ENCODE results near the gene QPCT. TPM values are rescaled to one million over a fixed set of nuclear protein-coding genes. Genes with fewer than 3 reads are reported as not detected.
"Not testable (repeated sequence)": the region's sequence is repeated elsewhere in the genome, so short reads cannot be mapped to it uniquely, and the experiment has no call there.

QPCT gene
- 1.7 TPM for polyA plus RNA-seq (2012; ENCODE audit: low read depth, missing spikeins)

- TF ChIP-seq POLR2AphosphoS5 (IDR thresholded peaks at IDR 0.05; ENCODE audit: low read depth, low read length) (no peak), POU2F2 (IDR thresholded peaks at IDR 0.05; ENCODE audit: low read depth, low read length) (no peak), PAX5 (IDR thresholded peaks at IDR 0.05; ENCODE audit: insufficient read depth, low read length, severe bottlenecking) (no peak), SPI1 (IDR thresholded peaks at IDR 0.05; ENCODE audit: low read depth, low read length) (no peak), POLR2A (IDR thresholded peaks at IDR 0.05; ENCODE audit: low read depth, low read length) (no peak), TAF1 (IDR thresholded peaks at IDR 0.05; ENCODE audit: low read depth, low read length) (no peak)
- DNase-seq (ENCODE audit: insufficient read length, low spot score) (peak; percentile 57), FAIRE-seq (peak; percentile 62)
Measured at GRCh38 chr2:37344453-37345361, at the start of gene QPCT. Gene QPCT (plus strand): TSS chr2:37344630. CDS start chr2:37344732, 102 bp downstream.

- not testable (repeated sequence) for DNase-seq (ENCODE audit: insufficient read length, low spot score); FAIRE-seq
Measured at GRCh38 chr2:37294858-37295257, 49.6 kb upstream of the QPCT start.

GRCh38 chr2:37295469-37296073 is 48.9 kb upstream of the QPCT start:
- DNase-seq (ENCODE audit: insufficient read length, low spot score): no peak
- TF ChIP-seq TAF1 (IDR thresholded peaks at IDR 0.05; ENCODE audit: low read depth, low read length) (no peak), POU2F2 (IDR thresholded peaks at IDR 0.05; ENCODE audit: low read depth, low read length) (no peak), POLR2AphosphoS5 (IDR thresholded peaks at IDR 0.05; ENCODE audit: low read depth, low read length) (no peak), POLR2A (IDR thresholded peaks at IDR 0.05; ENCODE audit: low read depth, low read length) (no peak), PAX5 (IDR thresholded peaks at IDR 0.05; ENCODE audit: insufficient read depth, low read length, severe bottlenecking) (no peak), SPI1 (IDR thresholded peaks at IDR 0.05; ENCODE audit: low read depth, low read length) (0 out of 2 replicates have a peak, but pooled peaks have one; percentile 27)
- no peak for FAIRE-seq

- DNase-seq (ENCODE audit: insufficient read length, low spot score) (no peak), FAIRE-seq (no peak)
- TF ChIP-seq PAX5 (IDR thresholded peaks at IDR 0.05; ENCODE audit: insufficient read depth, low read length, severe bottlenecking) (no peak), POLR2AphosphoS5 (IDR thresholded peaks at IDR 0.05; ENCODE audit: low read depth, low read length) (no peak), POLR2A (IDR thresholded peaks at IDR 0.05; ENCODE audit: low read depth, low read length) (no peak), POU2F2 (IDR thresholded peaks at IDR 0.05; ENCODE audit: low read depth, low read length) (no peak)
Measured at GRCh38 chr2:37297632-37298031, 46.8 kb upstream of the QPCT start.

GRCh38 chr2:37300146-37300545 is 44.3 kb upstream of the QPCT start:
- FAIRE-seq: no peak
- DNase-seq (ENCODE audit: insufficient read length, low spot score): no peak
- TF ChIP-seq POU2F2 (IDR thresholded peaks at IDR 0.05; ENCODE audit: low read depth, low read length) (no peak), TAF1 (IDR thresholded peaks at IDR 0.05; ENCODE audit: low read depth, low read length) (no peak), POLR2AphosphoS5 (IDR thresholded peaks at IDR 0.05; ENCODE audit: low read depth, low read length) (no peak), PAX5 (IDR thresholded peaks at IDR 0.05; ENCODE audit: insufficient read depth, low read length, severe bottlenecking) (no peak), POLR2A (IDR thresholded peaks at IDR 0.05; ENCODE audit: low read depth, low read length) (no peak), SPI1 (IDR thresholded peaks at IDR 0.05; ENCODE audit: low read depth, low read length) (no peak)

- FAIRE-seq (no peak), DNase-seq (ENCODE audit: insufficient read length, low spot score) (no peak)
- TF ChIP-seq SPI1 (IDR thresholded peaks at IDR 0.05; ENCODE audit: low read depth, low read length) (no peak), POU2F2 (IDR thresholded peaks at IDR 0.05; ENCODE audit: low read depth, low read length) (no peak), TAF1 (IDR thresholded peaks at IDR 0.05; ENCODE audit: low read depth, low read length) (no peak), POLR2A (IDR thresholded peaks at IDR 0.05; ENCODE audit: low read depth, low read length) (no peak), POLR2AphosphoS5 (IDR thresholded peaks at IDR 0.05; ENCODE audit: low read depth, low read length) (no peak), PAX5 (IDR thresholded peaks at IDR 0.05; ENCODE audit: insufficient read depth, low read length, severe bottlenecking) (no peak)
Measured at GRCh38 chr2:37300578-37300977, 43.9 kb upstream of the QPCT start.

- TF ChIP-seq TAF1 (IDR thresholded peaks at IDR 0.05; ENCODE audit: low read depth, low read length): no peak
- TF ChIP-seq POLR2A (IDR thresholded peaks at IDR 0.05; ENCODE audit: low read depth, low read length): no peak
- no peak for TF ChIP-seq SPI1 (IDR thresholded peaks at IDR 0.05; ENCODE audit: low read depth, low read length)
- no peak for FAIRE-seq
Measured at GRCh38 chr2:37301408-37301807, 43.0 kb upstream of the QPCT start.

GRCh38 chr2:37302701-37303252 is 41.7 kb upstream of the QPCT start:
- FAIRE-seq (no peak), DNase-seq (ENCODE audit: insufficient read length, low spot score) (no peak)
- TF ChIP-seq POU2F2 (IDR thresholded peaks at IDR 0.05; ENCODE audit: low read depth, low read length) (no peak), POLR2AphosphoS5 (IDR thresholded peaks at IDR 0.05; ENCODE audit: low read depth, low read length) (no peak), TAF1 (IDR thresholded peaks at IDR 0.05; ENCODE audit: low read depth, low read length) (no peak), SPI1 (IDR thresholded peaks at IDR 0.05; ENCODE audit: low read depth, low read length) (no peak), PAX5 (IDR thresholded peaks at IDR 0.05; ENCODE audit: insufficient read depth, low read length, severe bottlenecking) (no peak), POLR2A (IDR thresholded peaks at IDR 0.05; ENCODE audit: low read depth, low read length) (no peak)

More at GRCh38 chr2:37301408-37301807, 43.0 kb upstream of the QPCT start:
- DNase-seq (ENCODE audit: insufficient read length, low spot score): no peak

- TF ChIP-seq TAF1 (IDR thresholded peaks at IDR 0.05; ENCODE audit: low read depth, low read length): no peak
- no peak for TF ChIP-seq POU2F2 (IDR thresholded peaks at IDR 0.05; ENCODE audit: low read depth, low read length)
- no peak for TF ChIP-seq POLR2AphosphoS5 (IDR thresholded peaks at IDR 0.05; ENCODE audit: low read depth, low read length)
- TF ChIP-seq POLR2A (IDR thresholded peaks at IDR 0.05; ENCODE audit: low read depth, low read length): no peak
- TF ChIP-seq SPI1 (IDR thresholded peaks at IDR 0.05; ENCODE audit: low read depth, low read length): no peak
- TF ChIP-seq PAX5 (IDR thresholded peaks at IDR 0.05; ENCODE audit: insufficient read depth, low read length, severe bottlenecking): no peak
- DNase-seq (ENCODE audit: insufficient read length, low spot score) (no peak), FAIRE-seq (no peak)
Measured at GRCh38 chr2:37306024-37306423, 38.4 kb upstream of the QPCT start.

Data from GM12891 (cell line).